GM19395 (cell line): ENCODE results near the gene GHRL.

Source experiments
- ATAC-seq: cut with Tn5 transposase; IDR thresholded peaks from one replicate; pipeline ENCODE4 v1.9.1; 2021; ENCODE audit warnings: mild to moderate bottlenecking, moderate library complexity; ENCODE audit not compliant: unreplicated experiment

Gene GHRL

GRCh38 chr3:10248184-10248983 lies 44.4 kb downstream of the GHRL start, which contains the start of gene TATDN2:
TSS of gene TATDN2 (plus strand) at chr3:10248459. CDS start at chr3:10249201, 742 bp downstream.
- ATAC-seq, result peak; percentile 95

GRCh38 chr3:10247679-10248183 lies 45.0 kb downstream of the GHRL start:
- ATAC-seq, result no peak

GRCh38 chr3:10245081-10245712 lies 47.5 kb downstream of the GHRL start:
- ATAC-seq, result no peak

- no peak for ATAC-seq
These were observed 48.7 kb downstream of the GHRL start for GRCh38 chr3:10244009-10244408.

GRCh38 chr3:10242182-10243065 lies 50.3 kb downstream of the GHRL start:
- no peak for ATAC-seq

GRCh38 chr3:10240799-10241198 lies 51.9 kb downstream of the GHRL start:
- no peak for ATAC-seq

GRCh38 chr3:10238345-10239183 lies 54.2 kb downstream of the GHRL start:
- ATAC-seq, result no peak
